GM12878 (cell line): ENCODE data around the gene MYL7.

ENCODE experiments used
- CTCF ChIP-seq, 3 experiments: IDR thresholded peaks in 2 of 3; conservative IDR thresholded peaks in 1 of 3; 2 replicates each; pipeline ENCODE4 v1.5.1; 2011; ENCODE audit warnings: low read depth in 3 of 3, low read length in 3 of 3, mild to moderate bottlenecking in 3 of 3, control low read depth in 2 of 3, moderate library complexity in 2 of 3, inconsistent platforms in 1 of 3, mixed read lengths in 1 of 3; ENCODE audit not compliant: control insufficient read depth in 2 of 3, insufficient read depth in 1 of 3; ENCODE audit errors: extremely low read depth in 1 of 3
- E2F4 ChIP-seq: IDR thresholded peaks from 2 replicates; pipeline ENCODE4 v1.6.1; 2012; ENCODE audit warnings: low read depth, low read length, improper control_type of control experiment
- NFYB ChIP-seq: IDR thresholded peaks from 2 replicates; pipeline ENCODE4 v1.6.1; 2011; ENCODE audit warnings: low read depth, mild to moderate bottlenecking, low read length, improper control_type of control experiment, moderate library complexity; ENCODE audit not compliant: insufficient read depth
- RBBP5 ChIP-seq: fragments of 200-600 bp; sonication (generic); conservative IDR thresholded peaks from 2 replicates; pipeline ENCODE4 v1.6.1; 2016
- SIN3A ChIP-seq: IDR thresholded peaks from 2 replicates; pipeline ENCODE4 v1.6.1; 2012; ENCODE audit warnings: low read depth, low read length, improper control_type of control experiment
- TF ChIP-seq, protein P1 (sequence below): fragments of 450-650 bp; formaldehyde crosslinking; IDR thresholded peaks from 2 replicates; pipeline ENCODE4 v1.5.0; 2022; ENCODE audit warnings: mild to moderate bottlenecking, missing genetic modification characterization
- TF ChIP-seq, protein P2 (sequence below): fragments of 450-650 bp; IDR thresholded peaks from 2 replicates; pipeline ENCODE4 v1.6.1; 2017; ENCODE audit warnings: low read depth, mild to moderate bottlenecking, moderate library complexity

DNA sequence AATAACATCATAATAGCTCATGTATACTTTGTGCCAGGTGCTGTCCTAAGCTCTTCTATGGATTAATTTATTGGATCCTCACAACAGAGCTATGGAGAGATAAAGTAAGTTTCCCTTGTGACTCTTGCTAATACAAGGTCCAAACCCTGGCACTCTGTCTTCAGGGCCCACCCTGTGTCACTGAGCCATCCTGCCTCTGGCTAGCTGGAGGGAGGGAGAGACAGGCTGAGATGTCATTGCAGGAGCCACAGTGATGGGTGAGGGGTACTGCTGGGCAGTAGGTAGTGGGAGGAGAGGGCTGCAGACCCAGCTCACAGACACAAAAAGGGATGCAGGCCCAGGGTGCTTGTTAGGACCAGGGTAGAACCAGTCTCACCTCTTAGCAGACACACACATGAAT lies 31.2 kb upstream of the MYL7 start:
- TF ChIP-seq, protein P1, sequence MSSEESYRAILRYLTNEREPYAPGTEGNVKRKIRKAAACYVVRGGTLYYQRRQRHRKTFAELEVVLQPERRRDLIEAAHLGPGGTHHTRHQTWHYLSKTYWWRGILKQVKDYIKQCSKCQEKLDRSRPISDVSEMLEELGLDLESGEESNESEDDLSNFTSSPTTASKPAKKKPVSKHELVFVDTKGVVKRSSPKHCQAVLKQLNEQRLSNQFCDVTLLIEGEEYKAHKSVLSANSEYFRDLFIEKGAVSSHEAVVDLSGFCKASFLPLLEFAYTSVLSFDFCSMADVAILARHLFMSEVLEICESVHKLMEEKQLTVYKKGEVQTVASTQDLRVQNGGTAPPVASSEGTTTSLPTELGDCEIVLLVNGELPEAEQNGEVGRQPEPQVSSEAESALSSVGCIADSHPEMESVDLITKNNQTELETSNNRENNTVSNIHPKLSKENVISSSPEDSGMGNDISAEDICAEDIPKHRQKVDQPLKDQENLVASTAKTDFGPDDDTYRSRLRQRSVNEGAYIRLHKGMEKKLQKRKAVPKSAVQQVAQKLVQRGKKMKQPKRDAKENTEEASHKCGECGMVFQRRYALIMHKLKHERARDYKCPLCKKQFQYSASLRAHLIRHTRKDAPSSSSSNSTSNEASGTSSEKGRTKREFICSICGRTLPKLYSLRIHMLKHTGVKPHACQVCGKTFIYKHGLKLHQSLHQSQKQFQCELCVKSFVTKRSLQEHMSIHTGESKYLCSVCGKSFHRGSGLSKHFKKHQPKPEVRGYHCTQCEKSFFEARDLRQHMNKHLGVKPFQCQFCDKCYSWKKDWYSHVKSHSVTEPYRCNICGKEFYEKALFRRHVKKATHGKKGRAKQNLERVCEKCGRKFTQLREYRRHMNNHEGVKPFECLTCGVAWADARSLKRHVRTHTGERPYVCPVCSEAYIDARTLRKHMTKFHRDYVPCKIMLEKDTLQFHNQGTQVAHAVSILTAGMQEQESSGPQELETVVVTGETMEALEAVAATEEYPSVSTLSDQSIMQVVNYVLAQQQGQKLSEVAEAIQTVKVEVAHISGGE = no peak
- TF ChIP-seq, protein P2, sequence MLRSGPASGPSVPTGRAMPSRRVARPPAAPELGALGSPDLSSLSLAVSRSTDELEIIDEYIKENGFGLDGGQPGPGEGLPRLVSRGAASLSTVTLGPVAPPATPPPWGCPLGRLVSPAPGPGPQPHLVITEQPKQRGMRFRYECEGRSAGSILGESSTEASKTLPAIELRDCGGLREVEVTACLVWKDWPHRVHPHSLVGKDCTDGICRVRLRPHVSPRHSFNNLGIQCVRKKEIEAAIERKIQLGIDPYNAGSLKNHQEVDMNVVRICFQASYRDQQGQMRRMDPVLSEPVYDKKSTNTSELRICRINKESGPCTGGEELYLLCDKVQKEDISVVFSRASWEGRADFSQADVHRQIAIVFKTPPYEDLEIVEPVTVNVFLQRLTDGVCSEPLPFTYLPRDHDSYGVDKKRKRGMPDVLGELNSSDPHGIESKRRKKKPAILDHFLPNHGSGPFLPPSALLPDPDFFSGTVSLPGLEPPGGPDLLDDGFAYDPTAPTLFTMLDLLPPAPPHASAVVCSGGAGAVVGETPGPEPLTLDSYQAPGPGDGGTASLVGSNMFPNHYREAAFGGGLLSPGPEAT = no peak
- TF ChIP-seq NFYB (no peak), E2F4 (no peak), SIN3A (no peak), CTCF (IDR thresholded peaks at IDR 0.05 in 2 of 3, conservative IDR thresholded peaks at IDR 0.05 in 1 of 3; ENCODE audit: control insufficient read depth in 2 of 3, extremely low read depth in 1 of 3, insufficient read depth in 1 of 3, low read depth in 3 of 3, low read length in 3 of 3) (no peak), RBBP5 (no peak)
